OCI-LY3 (cell line): ENCODE data around the gene TAPBP.

Experiments used
- H2AFZ ChIP-seq: fragments of 200-600, 300-600 bp; shearing (Covaris generic); 2 replicates; pipeline ENCODE4 v1.6.0; 2014; ENCODE audit warnings: antibody characterized with exemption, low read depth, low read length
- H3K27ac ChIP-seq: fragments of 200-600, 300-600 bp; sonication (generic); 2 replicates; pipeline ENCODE4 v1.5.1; 2014; ENCODE audit warnings: mild to moderate bottlenecking, low read length, moderate library complexity, mixed read lengths
- H3K27me3 ChIP-seq: fragments of 200-600, 300-600 bp; sonication (generic); 2 replicates; pipeline ENCODE4 v1.6.1; 2014; ENCODE audit warnings: low read depth, low read length, mixed read lengths
- H3K36me3 ChIP-seq: fragments of 200-600, 300-600 bp; sonication (generic); replicated peaks from 2 replicates; pipeline ENCODE3; 2014; ENCODE audit warnings: low read depth, low read length, mixed read lengths
- H3K4me1 ChIP-seq: fragments of 300-600, 200-600 bp; sonication (generic); 2 replicates; pipeline ENCODE4 v1.6.1; 2014; ENCODE audit warnings: low read length, mixed read lengths
- H3K4me2 ChIP-seq: fragments of 200-600, 300-600 bp; sonication (generic); 2 replicates; pipeline ENCODE4 v1.6.1; 2014; ENCODE audit warnings: low read length, mixed read lengths
- H3K4me3 ChIP-seq: fragments of 300-600, 200-600 bp; sonication (generic); 2 replicates; pipeline ENCODE4 v1.5.1; 2014; ENCODE audit warnings: antibody characterized with exemption, mild to moderate bottlenecking, low read length, moderate library complexity
- H3K79me2 ChIP-seq: fragments of 300-600, 200-600 bp; shearing (Covaris generic); 2 replicates; pipeline ENCODE4 v1.6.1; 2014; ENCODE audit warnings: mild to moderate bottlenecking, low read length, mixed read lengths
- H3K9ac ChIP-seq: fragments of 300-600, 200-600 bp; shearing (Covaris generic); 2 replicates; pipeline ENCODE4 v1.6.0; 2014; ENCODE audit warnings: mild to moderate bottlenecking, low read length, moderate library complexity
- H3K9me3 ChIP-seq: fragments of 200-600, 300-600 bp; shearing (Covaris generic); 2 replicates; pipeline ENCODE4 v1.6.1; 2014; ENCODE audit warnings: low read length, mixed read lengths; ENCODE audit not compliant: insufficient read depth
- H4K20me1 ChIP-seq: fragments of 200-600, 300-600 bp; sonication (generic); 2 replicates; pipeline ENCODE4 v1.6.1; 2016; ENCODE audit warnings: low read length, mixed read lengths; ENCODE audit not compliant: insufficient read depth
- CTCF ChIP-seq: fragments of 200-600, 300-600 bp; sonication (generic); IDR thresholded peaks from 2 replicates; pipeline ENCODE4 v1.5.1; 2014; ENCODE audit warnings: antibody characterized with exemption, low read length, low read depth
- EZH2phosphoT487 ChIP-seq: fragments of 200-600 bp; shearing (Covaris generic); IDR thresholded peaks from 2 replicates; pipeline ENCODE4 v1.6.1; 2018; ENCODE audit warnings: antibody characterized with exemption, mixed run types, low read depth

The TAPBP gene

GRCh38 chr6:33329058-33329457, 15.2 kb upstream of the TAPBP start:
- Histone ChIP-seq H3K4me3 (no peak overlapping the region), H3K9ac (no peak overlapping the region), H3K9me3 (no peaks in the 10 kb centered on the region), H3K79me2 (no peaks in the 10 kb centered on the region), H3K36me3 (no peaks in the 10 kb centered on the region), H2AFZ (no peak overlapping the region), H4K20me1 (no peaks in the 10 kb centered on the region), H3K4me1 (0 out of 2 replicates have a peak, but pooled peaks cover 2% of the 10 kb centered on the region), H3K27ac (no peak overlapping the region), H3K4me2 (no peak overlapping the region), H3K27me3 (no peaks in the 10 kb centered on the region)
- TF ChIP-seq CTCF (no peak), EZH2phosphoT487 (no peak)

GRCh38 chr6:33324125-33324524, 10.2 kb upstream of the TAPBP start:
- Histone ChIP-seq H3K9ac (peak overlapping the region; percentile 93), H3K27ac (peak overlapping the region; percentile 92), H3K4me3 (peak overlapping the region; percentile 91), H3K4me1 (peaks cover 10% of the 10 kb centered on the region), H3K4me2 (peak overlapping the region; percentile 95), H3K36me3 (peaks cover 23% of the 10 kb centered on the region), H3K79me2 (peaks cover 36% of the 10 kb centered on the region), H3K9me3 (no peaks in the 10 kb centered on the region), H2AFZ (no peak overlapping the region), H3K27me3 (no peaks in the 10 kb centered on the region), H4K20me1 (no peaks in the 10 kb centered on the region)
- no peak for TF ChIP-seq EZH2phosphoT487
- no peak for TF ChIP-seq CTCF

GRCh38 chr6:33323623-33323948, 9.7 kb upstream of the TAPBP start:
- Histone ChIP-seq H3K27ac (peak overlapping the region; percentile 92), H2AFZ (0 out of 2 replicates have a peak overlapping the region, but pooled peaks have one; percentile 19), H4K20me1 (no peaks in the 10 kb centered on the region), H3K79me2 (peaks cover 36% of the 10 kb centered on the region), H3K27me3 (no peaks in the 10 kb centered on the region), H3K9ac (peak overlapping the region; percentile 93), H3K4me2 (peak overlapping the region; percentile 95), H3K4me1 (peaks cover 14% of the 10 kb centered on the region), H3K4me3 (peak overlapping the region; percentile 91), H3K9me3 (no peaks in the 10 kb centered on the region), H3K36me3 (peaks cover 29% of the 10 kb centered on the region)
- TF ChIP-seq EZH2phosphoT487: no peak

DNA sequence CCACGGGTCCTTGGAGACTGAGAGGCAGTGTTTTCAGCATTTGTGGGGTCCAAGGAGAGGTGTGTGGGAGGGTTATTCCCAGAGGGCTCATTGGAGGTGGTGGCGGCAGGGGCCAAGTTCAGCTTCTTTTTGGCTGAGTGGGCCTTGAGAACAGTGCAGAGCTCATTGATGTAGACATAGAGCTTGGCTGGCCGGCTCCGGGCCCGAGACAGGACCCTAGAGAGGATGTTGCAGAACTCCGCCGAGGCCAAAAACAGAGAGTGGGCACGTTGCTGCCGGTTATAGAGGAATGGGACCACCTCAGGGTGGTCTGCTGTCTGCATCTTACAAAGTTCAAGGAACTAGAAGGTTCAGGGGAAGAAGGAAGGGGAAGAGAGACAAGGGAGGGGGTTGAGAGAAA, 7.3 kb upstream of the TAPBP start:
- Histone ChIP-seq H4K20me1 (no peaks in the 10 kb centered on the region), H3K4me2 (peak overlapping the region; percentile 96), H3K27me3 (no peaks in the 10 kb centered on the region), H3K79me2 (peaks cover 36% of the 10 kb centered on the region), H2AFZ (no peak overlapping the region), H3K9me3 (no peaks in the 10 kb centered on the region), H3K36me3 (peaks cover 30% of the 10 kb centered on the region), H3K9ac (no peak overlapping the region), H3K4me3 (peak overlapping the region; percentile 91; the same call in 1 of the 2 replicates), H3K4me1 (peaks cover 24% of the 10 kb centered on the region), H3K27ac (no peak overlapping the region)
- no peak for TF ChIP-seq CTCF
- no peak for TF ChIP-seq EZH2phosphoT487
